ENCODE measurements around the gene CYB5B.

Gene CYB5B

GRCh38 chr16:69490707-69491324, 66.4 kb downstream of the CYB5B start:
- no peak for DNase-seq

- peak; percentile 14 for DNase-seq
Measured at GRCh38 chr16:69494991-69495392, 70.6 kb downstream of the CYB5B start.

DNA sequence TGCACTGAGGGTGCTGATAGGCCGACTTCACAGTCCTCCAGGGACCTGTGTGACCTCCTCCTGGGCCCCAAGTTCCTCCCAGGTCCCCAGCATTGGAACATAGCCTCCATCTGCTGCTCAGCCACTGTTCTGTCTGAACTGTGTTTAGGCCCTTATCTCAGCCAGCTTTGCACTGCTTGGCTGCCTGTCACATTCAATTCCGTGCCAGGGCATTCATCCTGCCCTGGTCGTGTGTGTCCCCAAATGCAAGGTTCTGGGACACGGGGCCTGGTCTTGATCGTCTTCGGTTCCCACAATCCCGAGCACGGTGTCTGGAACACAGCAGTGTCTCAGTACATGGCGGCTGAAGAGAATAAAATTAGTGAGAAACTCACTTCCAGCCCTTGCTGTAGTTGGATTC, 71.4 kb downstream of the CYB5B start:
- DNase-seq, result no peak

GRCh38 chr16:69496376-69496775, 72.0 kb downstream of the CYB5B start:
- no peak for DNase-seq

GRCh38 chr16:69496896-69497295, 72.5 kb downstream of the CYB5B start:
- no peak for DNase-seq

- no peak for DNase-seq
Measured at GRCh38 chr16:69497876-69498596, 73.6 kb downstream of the CYB5B start.

DNA sequence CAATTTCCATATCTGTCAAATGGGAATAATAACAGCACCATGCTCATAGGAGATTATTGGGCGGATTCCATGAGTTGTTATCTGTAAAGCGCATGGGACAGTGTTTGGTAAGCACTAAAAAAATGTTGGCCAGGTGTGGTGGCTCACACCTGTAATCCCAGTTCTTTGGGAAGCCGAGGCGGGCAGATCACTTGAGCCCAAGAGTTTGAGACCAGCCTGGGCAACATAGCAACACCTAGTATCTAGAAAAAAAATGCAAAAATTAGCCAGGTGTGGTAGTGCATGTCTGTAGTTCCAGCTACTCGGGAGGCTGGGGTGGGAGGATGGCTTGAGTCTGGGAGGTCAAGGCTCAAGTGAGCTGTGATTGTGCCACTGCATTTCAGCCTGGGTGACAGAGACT, 74.5 kb downstream of the CYB5B start:
- DNase-seq, result no peak

DNA sequence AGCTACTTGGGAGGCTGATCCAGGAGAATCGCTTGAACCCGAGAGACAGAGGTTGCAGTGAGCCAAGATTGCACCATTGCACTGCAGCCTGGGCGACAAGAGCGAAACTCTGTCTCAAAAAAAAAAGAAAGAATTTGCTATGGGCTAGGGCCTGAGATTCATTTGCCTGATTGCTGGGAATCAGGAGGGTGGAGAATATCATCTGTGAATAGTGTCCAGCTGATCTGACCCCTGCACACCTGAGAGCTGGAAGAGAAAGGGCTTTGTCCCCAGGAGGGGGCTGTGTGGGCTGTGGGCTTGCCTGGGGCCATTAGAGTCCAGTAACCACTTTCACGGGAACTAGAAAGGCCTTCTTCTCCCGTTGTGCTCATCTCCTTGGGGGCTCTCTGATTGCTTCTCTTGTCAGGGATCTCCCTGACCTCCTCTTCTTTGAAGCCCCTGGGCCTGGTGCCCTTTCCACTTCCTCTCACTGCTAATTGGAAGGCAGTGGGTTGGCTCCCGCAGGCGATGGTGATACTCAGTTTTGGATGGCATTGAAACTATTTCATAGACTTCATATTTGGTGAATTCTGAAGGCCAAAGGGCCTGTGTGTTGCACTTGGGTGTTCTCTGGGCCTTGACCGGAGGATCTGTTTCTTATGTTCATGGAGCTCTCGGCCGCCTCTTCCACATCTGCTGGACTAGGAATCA, 75.3 kb downstream of the CYB5B start:
- no peak for DNase-seq

DNA sequence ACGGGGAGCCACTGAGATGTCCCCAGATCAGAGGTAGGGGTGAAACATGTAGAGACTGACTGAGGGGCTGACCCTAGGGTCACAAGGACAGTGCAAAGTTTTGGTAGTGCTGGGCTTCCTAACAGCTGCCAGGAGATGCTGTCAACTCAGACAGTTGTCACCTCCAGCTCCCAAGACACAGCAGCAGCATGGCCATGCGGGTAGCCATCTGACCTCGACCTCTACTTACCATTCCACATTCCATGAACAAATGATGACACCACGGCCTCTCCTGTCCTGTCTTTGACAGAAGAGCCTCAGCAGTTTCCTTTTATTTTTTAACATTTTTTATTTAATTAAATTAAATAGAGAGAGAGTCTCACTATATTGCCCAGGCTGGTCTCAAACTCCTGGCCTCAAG, 76.1 kb downstream of the CYB5B start:
- no peak for DNase-seq

- DNase-seq, result no peak
Measured at GRCh38 chr16:69501956-69502745, 77.7 kb downstream of the CYB5B start.

- no peak for DNase-seq
Measured at GRCh38 chr16:69503244-69503643, 78.8 kb downstream of the CYB5B start.

DNA sequence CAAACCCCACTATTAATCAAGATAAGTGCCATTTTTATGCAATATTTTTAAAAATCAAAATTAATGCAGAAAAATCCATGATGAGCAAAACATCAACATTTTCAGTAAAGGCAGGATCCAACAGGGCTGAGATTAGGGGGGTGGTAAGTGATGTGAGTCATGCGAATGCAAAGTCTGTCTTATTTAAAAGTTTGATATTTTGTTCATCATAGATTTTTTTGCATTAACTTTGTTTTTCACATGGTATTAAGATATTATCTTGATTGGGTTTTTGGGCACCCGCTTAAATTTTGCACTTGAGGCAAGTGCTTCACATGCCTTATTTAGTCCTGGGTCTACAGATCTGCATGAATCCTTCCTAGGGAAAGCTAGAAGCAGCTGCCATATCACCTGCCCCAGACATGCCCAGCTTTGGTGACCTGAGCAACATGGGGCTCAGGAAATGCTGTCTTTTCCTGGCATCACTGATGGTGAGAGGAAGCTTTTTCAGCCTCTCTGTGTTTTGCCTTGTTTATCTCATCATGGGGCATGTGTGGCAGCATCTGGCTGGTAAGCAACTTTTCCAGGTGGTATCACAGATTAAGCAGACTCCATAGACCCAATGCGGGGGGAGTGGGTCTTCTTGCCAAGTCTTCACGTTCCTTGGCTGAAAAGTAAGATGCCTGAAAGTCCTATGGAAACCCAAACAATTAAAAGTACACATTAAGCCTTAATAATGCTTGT, 83.8 kb downstream of the CYB5B start:
- DNase-seq, result no peak

DNA sequence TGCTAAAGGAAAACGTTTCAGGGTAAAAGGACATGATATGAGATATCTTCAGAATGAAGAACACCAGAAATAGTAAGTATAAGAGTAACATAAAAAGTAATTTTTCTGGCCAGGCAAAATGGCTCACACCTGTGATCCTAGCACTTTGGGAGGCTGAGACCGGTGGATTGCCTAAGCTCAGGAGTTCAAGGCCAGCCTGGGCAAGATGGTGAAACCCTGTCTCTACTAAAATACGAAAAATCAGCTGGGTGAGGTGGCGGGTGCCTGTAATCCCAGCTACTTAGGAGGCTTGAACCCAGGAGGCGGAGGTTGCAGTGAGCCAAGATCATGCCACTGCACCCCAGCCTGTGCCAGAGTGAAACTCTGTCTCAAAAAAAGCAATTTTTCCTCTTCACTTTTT, 84.7 kb downstream of the CYB5B start:
- no peak for DNase-seq

DNA sequence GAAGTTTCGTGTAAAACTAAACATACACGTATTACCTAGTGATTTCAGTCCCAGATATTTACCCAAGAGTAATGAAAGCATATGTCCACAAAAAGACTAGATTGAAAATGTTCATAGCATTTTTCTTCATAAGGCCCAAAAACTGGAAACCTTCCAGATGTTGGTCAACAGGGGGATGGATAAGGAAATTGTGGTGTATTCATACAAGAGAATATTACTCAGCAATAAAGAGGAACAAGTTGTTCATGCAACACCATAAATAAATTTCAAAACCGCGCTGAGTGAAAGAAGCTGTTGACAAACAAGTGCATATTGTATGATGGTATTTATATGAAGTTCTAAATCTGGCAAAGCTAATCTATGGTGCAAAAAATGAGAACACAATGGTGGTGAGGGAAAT, 87.2 kb downstream of the CYB5B start:
- DNase-seq, result no peak

- DNase-seq, result no peak
Measured at GRCh38 chr16:69513180-69513966, 89.0 kb downstream of the CYB5B start.

GRCh38 chr16:69514356-69514755, 89.9 kb downstream of the CYB5B start:
- no peak for DNase-seq

All from activated gamma-delta T cell treated with Interleukin-2 at 50 U/mL for 16 hours (primary cell).